HG02610 (cell line): ENCODE data around the gene BCAS3.

Experiments
- ATAC-seq: cut with Tn5 transposase; IDR thresholded peaks from one replicate; pipeline ENCODE4 v1.9.1; 2021; ENCODE audit warnings: mild to moderate bottlenecking, moderate library complexity; ENCODE audit not compliant: unreplicated experiment

The BCAS3 gene

DNA sequence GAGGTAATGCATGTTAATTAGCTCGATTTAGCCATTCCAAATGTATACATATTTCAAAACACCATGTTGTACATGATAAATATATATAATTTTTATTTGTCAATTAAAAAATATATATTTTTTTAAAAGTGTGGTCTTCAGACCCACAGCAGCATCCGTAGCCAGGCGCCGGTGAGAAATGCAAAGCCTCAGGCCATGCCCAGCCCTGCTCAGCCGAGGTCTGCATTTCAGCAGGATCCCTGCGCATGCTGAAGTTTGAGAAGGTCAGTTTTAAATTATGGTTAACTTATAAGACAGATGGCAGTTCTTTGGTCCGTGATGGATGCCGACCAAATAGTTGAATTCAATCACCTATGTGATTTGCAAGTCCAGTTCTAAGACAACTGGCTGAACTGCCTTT lies 694.0 kb downstream of the BCAS3 start:
- ATAC-seq = no peak

DNA sequence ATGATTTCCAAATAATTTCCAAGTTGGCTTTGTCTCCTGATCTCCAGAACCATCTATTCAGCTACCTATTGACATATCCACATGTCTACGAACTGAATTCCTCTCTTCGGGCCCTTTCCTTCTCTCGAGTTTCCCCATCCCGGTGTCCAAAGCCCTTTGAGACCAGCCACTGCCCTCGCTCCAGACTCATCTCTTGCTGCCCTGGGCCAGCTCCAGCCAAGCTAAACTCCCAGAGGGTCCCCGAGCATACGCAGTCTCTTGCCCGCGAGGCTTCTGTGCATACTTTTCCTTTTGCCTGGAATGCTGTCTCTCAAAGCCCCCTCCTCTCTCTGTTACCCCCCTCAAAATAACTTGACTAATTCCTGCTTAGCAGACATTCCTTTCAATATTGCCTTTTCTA lies 694.8 kb downstream of the BCAS3 start:
- no peak for ATAC-seq

DNA sequence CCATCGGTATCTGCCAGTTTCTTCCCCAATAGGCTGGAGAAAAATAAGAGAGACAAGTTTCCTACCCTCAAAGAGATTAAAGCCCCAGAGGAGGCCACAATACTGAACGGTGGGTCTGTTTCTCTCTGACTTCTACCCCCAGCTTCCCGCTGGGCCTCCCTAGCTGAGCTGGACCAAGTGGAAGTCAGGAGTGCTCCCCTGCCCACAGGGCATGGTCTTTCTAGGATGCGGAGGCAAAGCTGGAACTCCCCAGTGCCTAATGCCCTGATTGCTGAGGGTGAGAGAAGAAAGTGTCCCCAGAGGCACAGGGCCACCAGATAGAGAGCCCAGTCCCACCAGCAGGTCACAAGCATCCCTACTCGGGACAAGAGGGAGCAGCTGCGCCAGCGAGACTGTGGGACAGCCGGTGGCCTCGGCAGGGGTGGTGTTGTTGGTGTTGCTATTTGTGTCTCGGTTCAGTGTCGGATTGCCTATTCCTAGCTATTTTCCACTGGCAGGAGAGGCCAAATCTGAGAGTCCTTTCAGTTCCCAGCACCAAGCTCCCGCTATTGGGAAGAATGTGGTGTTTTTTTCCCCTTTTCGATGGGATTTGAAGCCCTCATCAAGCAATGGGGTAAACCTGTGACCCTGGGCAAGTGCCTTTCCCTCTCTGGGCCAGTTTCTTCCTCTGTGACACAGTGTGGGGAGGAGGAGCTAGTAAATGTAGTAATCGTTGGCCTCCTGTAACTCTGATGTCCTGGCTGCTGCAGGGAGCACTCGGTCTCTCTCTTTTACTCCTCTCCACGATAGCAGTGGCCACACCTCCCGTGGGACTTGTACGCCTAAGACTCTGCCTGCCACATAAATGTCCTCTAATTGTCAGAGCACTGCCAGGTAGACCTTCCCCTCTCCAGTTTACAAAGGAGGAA lies 699.5 kb downstream of the BCAS3 start:
- no peak for ATAC-seq

DNA sequence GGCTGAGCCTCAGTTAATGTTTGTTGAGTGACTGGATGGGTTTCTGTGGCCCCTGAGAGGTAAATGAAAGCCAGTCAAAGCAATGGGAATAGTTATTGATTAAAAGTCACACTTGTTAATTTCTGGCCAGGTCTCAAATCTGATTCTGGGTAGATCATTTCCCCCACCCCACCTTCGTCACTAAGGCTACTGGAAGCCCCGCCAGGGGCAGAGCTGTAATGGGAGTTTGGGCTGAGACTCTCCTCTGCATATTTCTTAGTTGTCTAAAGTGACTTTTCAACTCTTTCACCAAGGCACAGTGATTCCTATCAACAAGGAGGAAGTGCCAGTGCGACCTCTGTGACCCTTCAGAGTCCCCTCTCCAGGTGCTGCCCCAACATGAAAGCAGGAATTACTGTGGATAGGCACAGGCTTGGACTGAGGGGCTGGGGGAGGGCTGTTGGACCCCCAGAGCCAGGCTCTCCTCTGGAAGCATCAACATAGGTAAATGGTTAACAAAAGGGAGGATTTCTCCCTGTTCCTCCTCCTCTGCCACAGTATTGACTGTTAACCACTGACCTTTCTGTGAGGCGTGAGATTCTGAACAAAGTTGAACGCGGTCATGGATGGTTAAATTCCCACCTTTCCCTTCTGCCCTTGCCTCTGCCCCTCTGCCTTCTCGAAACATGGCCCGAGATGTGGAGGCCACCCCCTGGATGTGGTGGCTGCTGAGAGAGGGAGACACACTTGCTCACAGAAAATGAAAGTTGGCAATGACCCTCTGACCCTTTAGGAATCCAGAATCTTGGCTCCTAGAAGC lies 701.2 kb downstream of the BCAS3 start:
- no peak for ATAC-seq

DNA sequence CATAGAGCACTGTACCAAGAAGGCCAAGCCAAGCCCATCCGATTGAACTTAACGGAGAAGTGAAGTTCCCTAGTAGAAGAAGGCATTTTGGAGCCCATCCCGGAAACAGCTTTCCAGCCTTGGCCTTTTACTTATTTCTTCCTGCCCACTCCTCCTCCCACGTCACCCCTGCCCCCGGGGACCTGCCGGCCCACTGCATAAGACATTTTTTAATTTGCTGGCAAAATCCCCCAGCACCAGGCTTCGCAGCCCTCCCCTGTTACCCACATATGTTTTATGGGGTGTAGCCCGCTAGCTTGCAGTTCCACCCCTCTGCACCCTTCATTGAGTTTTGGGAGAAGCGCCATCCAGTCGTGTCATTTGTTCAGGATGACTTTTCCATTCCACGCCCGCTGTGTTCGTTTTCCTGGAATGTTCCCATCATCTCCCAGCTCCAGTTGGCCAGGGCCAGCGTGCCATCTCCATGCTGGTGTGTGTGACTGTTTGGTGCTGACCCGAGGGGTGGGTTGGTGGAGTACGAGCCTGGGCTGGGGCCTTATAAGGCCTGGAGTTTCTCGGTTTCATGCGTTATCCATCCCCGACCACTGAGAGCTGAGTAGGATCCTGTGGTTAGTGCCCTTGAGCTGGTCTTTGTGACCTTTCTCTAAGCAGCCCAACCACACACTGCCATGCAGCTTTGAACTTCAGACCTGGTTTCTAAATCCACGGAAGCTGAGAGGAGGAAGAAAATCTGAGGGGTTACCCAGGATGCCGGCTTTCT lies 702.0 kb downstream of the BCAS3 start:
- no peak for ATAC-seq

DNA sequence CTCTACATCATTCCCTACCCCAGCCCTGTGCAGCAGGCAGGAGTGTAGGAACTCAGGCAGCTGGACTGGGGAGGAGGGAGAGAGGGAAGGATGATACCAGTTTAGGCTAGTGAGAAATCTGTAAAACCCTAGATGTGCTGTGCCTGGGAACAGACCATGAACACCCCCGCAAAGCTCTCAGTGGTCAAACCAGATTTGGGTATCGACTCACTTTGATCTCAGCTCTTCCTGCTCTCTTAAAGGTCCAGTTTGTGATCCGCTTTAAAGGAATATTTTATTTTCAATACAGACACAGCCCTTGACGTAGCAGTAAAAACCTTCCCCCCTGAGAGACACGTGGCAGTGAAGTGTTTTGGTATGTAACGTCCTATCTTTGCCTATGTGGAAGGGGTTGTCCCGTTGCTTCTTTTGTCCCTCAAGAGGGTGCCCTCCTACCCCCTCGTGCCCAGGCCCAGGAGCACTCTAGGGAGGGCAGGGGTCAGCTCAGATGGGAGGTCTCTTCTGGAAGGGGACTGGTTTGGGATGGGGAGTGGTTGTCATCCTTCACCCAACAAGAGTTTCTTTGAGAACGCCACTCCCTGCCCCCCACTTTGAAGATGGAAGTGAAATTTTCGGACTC lies 702.7 kb downstream of the BCAS3 start:
- no peak for ATAC-seq

DNA sequence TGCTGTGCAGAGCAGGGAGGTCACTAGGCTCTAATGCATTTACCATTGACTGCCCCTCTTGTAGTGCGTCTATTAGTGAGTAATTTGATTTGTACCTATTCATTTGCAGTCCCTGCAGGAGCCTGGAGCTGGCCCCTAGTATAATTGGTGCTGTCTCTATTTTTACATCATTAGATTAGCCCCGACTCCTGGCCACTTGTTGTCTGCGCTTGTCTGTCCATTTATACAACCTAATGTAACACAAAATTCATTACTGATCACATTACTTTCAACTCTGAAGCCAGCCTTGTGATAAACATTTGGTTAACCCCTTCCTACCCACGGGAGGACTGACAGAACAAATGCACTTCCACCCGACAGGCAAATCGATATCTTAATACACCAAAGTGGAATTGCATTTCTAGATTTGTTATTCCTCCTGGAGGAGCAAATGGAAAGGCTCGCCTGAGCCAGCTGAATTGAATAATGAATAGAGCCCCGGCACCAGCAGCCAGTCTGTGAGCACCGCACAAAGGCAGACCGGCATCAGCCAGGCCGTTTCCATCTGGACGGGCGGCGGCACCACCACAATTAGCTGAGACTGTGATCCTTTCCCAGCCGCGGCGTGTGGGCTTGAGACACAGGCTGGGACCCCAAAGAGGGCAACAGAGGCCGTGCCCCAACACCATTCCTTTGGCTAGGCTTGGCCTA lies 703.3 kb downstream of the BCAS3 start:
- ATAC-seq = no peak

DNA sequence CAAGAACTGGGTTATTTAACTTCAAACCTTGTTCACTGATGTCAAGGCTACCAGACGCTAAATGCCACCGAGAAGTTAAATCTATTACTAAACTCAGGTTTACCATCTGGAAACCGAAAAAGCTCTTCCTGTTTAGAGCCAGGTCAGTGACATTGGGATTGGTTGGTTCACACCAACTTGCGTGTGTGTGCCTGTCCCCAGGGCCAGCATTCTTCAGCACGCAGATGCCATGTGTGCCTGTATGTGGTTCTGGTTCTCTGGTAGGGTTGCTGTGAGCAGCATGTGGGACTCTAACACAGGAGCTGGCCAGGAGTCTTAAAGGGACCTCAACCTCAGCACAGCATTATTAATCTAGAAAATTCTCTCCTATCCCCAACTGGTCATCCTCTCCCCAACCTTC lies 703.9 kb downstream of the BCAS3 start:
- ATAC-seq = no peak

DNA sequence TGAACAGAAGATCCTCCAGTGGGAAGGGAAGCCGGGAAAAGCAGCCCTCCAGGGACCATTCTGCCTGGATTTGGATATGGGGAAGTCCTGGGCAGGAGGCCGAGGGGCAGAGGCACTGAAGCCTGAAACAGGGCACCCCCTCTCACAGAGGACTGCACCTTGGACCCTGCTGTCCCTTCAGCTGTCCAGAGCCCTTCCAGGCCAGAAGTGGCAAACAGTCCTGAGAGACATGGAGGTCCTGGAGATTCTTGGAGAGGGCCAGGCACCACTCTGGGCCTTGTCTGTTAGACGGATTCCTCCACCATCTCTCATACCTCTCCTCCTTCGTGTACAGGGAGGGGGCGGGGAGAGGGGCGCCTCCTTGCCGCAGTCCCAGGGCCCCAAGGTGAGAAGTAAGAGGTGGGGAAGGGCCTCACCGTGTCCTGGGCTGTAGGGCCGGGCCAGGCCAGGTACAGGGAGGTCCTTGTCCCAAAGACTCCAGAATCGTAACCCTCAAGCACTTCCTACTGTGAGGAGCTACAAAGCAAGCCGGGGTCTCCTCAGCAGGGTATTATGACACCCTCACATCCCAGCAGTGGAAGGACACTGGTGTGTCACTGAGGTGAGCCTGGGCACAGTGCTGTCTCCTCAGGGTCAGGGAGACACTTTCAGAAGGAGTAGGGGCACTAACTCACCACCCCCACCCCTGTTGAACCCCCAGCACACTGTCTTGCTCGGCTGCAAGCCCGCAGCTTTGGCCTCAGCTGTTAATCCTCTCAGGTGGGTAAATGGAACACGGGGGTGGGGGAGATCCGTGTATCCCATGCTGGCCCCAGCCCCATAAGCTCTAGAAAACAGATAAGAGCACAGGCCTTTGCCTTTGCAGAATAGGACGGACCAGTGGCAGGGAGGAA lies 705.4 kb downstream of the BCAS3 start:
- ATAC-seq = no peak

DNA sequence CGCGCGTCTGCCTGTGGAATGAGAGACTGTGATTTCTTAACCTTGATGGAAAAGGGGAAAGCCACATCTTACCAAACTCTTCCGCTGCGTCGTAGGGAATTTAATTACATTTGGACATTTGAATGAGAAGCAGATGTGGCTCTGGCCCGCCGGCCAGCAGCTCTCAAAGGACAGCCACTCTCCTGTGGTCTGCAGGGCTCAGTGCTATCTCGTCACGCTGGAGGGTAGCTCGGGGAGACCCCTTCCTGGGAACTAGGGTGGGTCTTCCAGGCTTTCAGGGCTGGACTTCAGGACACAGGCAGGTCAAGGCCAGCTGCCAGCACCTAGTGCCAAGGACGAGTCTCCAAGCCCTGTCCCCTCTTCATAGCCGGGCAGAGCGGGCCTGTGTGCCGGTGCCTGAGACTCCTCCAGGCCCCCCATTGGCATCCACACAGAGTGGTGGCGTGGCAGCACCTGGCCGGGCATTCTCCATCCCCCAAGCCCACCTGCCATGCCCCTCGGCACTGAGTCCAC lies 706.1 kb downstream of the BCAS3 start:
- ATAC-seq = no peak

DNA sequence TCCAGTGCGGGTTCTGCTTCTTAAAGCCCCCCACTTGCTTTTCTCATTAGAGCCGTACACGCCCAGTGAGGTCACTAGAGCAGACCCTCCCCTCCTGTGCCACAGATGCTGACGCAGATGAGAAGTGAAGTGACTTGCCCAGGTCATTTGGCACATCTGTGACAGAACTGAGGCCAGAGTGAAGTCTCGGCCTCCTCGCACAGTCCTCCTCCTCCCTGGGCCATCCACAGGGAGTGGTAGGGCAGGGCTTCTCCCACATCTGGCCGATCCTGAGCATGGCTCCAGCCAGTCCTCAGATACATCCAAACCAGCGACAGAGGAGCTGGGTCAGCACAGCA lies 706.7 kb downstream of the BCAS3 start:
- ATAC-seq = no peak

DNA sequence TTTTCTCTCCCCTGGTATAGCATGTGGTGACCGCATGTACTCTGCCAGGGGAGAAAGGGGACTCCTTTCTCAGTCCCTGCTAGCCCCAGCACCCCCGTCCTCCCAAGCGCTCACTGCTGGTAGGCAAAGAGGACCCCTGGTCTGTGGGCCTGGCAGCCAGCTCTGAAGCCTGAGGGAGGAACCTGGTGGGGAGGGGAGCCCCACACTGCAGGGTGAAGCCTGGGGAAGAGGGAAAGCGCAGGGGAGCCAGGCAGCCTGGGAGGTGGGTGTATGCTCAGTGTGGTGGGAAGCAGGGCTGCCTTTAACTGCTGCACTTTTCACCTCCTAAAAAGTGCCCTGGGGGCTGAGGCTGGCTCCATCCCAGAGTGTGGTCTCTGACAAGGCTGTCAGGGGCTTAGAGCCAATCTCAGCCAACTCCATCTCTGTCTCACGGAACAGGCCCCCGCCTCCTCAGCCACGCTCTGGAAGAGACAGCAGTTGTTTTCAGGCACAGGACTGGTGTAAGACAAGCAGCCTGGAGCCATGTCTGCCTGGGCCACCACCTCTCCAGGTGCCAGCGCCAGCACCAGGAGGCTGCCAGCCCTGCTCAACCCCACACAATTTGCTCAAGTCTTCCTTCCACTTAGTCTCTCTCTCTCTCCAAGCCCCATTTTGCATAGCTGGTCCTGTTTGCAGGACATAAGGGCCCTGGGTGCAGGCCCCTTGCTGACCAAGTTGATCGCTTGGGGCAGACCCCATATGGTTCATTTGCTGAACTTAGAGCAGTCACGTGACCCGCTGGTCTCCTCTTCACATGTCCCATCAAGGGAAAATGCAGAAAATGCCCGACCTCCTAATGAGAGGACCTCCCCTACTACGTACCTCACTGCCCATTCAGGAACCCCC lies 707.3 kb downstream of the BCAS3 start:
- no peak for ATAC-seq

DNA sequence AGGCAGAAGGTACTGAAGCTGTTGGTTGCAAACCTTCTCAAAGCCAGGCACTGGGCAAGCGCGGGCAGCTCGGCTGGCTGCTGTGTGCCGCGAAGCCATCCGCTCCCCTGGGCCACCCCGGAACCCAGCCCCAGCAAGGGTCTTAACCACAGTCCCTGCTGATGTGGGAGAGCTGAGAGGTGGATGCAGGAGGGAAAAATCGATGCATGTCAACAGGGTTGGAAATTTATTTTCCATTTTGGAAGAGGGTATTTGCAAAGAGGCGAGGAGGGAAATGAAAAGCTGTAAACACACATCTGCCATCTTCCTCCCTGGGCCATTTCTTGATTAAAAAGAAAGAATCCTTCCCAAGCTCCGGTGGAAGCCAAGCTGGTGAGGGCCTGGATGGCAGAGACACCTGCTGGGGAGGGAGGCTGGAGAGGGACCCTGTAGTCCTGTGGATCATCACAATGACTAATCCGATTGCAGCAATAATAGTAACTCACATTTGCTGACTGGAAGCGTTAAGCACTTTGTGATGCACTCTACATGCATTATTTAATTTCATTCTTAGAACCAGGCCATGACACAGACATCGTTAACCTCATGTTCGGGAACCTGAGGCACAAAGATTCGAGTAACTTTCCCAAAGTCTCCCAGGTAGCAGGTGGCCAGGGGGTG lies 708.1 kb downstream of the BCAS3 start:
- ATAC-seq = no peak

DNA sequence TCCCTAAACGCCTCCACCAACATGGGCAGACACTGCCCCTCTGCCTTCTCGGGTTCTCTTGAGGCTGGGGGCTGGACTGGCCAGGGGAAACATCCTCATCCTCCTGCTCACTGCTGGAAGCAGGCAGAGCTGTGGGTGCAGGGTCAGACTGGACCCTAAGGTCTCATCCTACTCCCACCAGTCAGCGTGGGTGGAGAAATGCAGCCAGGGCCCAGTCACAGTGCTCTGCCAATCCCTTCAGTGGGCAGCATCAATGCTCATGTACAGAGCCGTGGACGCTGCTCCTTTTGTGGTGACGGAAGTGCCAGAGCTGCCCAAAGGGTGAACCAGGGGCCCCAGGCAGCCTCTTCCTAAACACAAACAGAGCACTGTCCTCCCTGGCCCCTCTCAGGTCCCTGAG lies 708.6 kb downstream of the BCAS3 start:
- ATAC-seq = no peak

DNA sequence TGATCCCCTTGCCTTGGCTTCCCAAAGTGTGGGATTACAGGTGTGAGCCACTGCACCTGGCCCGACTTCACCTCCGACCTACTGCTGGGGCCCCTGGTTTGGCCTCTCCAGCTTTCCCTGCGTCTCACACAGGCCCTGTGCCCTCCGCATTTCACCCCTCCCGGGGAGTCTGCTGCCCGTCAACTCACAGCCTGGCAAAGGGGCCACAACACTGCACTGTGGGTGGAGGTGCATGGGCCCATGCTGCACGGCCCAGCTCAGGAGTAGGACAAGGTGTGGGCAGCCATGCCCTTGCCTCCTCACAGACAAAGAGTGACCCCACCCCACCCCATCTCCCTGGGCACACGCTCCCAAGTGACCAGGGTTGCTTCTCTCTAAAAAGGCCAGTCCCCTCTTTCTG lies 709.4 kb downstream of the BCAS3 start:
- no peak for ATAC-seq

DNA sequence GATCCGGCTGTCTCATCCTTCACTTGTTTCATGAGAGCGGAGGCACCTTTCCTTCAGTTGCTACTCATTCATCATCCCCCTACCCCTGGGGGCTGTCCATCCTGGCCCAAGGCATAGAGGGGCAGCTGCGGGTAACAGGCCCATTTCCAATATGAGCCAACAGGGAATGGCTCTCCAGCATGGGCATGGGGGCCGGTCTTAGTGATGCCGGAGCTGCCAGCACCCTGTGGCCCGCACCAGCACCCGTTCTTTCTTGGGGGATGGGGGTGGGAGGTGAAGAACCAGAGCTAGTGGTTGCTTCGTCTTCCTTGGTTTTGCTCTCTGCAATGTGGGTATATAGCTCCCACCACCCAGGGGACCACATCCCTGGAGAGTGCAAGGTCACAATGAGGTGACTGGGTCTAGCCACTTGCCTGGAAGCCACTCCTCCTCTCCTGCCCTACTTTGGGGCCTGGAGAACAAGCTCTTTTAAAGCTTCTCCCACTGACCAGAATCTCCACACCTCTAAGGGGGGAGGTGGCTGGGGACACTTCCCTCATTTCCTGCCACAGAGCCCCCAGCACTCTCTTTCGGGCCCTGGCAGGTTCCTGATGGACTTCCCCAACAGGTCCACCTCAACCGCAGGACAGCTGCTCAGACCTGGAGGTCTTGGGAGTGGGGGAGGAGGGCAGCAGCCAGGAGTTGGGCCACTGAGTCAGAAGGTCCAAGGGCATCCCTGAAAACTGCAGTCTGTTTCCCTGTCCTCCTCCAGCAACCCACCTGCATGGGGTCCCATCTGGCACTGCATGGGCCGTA lies 710.1 kb downstream of the BCAS3 start:
- ATAC-seq = no peak
